Astrocyte (in vitro differentiated cells and primary cell): ENCODE measurements around the gene BMPR2.

ENCODE experiments used
- CTCF ChIP-seq: IDR thresholded peaks from 2 replicates; pipeline ENCODE4 v1.5.1; 2011; ENCODE audit warnings: low read depth, mild to moderate bottlenecking, inconsistent platforms, low read length, moderate library complexity; ENCODE audit not compliant: insufficient read depth
- EZH2 ChIP-seq: IDR thresholded peaks from 2 replicates; pipeline ENCODE4 v1.6.1; 2012; ENCODE audit warnings: mild to moderate bottlenecking, low read length, inconsistent platforms; ENCODE audit not compliant: insufficient read depth

- no peak for TF ChIP-seq CTCF
- TF ChIP-seq EZH2: no peak
These were observed 153.9 kb downstream of the BMPR2 start for GRCh38 chr2:202530038-202530437.
